Sigmoid colon (tissue), 7 donors: ENCODE data around the gene KRT3. TPM values are rescaled to one million over a fixed set of nuclear protein-coding genes. Genes with fewer than 3 reads are reported as not detected.

Experiments used
- DNase-seq: peaks from one replicate; pipeline ENCODE4 v3.0.0-alpha.2; 2019
- H3K27ac ChIP-seq, 4 donors: fragments of 200-600 bp; sonication (generic); one replicate each; pipeline ENCODE4 v1.5.1; 2016 to 2019; ENCODE audit warnings: mild to moderate bottlenecking in 1 of 4
- H3K27me3 ChIP-seq, 3 donors: fragments of 200-600 bp; sonication (generic); one replicate each; pipeline ENCODE4 v1.5.1; 2019; ENCODE audit warnings: mild to moderate bottlenecking in 1 of 3
- H3K36me3 ChIP-seq, 4 donors: fragments of 200-600 bp; sonication (generic); one replicate each; pipeline ENCODE4 v1.5.1; 2016 to 2019
- H3K4me1 ChIP-seq, 4 donors: fragments of 200-600 bp; sonication (generic); one replicate each; pipeline ENCODE4 v1.5.1; 2017 to 2019
- H3K4me3 ChIP-seq, 4 donors: fragments of 200-600 bp; sonication (generic); one replicate each; pipeline ENCODE4 v1.5.1; 2017 to 2019; ENCODE audit warnings: mild to moderate bottlenecking in 2 of 4, moderate library complexity in 1 of 4
- H3K9me3 ChIP-seq, 4 donors: fragments of 200-600 bp in 3 of 4; sonication (generic) in 3 of 4; one replicate each; pipeline versions ENCODE4 v1.5.1 to v1.6.1; 2013 to 2019
- CTCF ChIP-seq, 4 experiments: fragments of 450-650 bp in 3 of 4; fragments of 200-600 bp in 1 of 4; IDR thresholded peaks; one replicate each; pipeline ENCODE4 v1.5.1; 2016 to 2019; ENCODE audit warnings: antibody characterized with exemption in 4 of 4, mild to moderate bottlenecking in 3 of 4, moderate library complexity in 2 of 4
- EP300 ChIP-seq, 4 donors: sonication (generic); formaldehyde crosslinking; IDR thresholded peaks; one replicate each; pipeline ENCODE4 v1.6.1; 2017; ENCODE audit warnings: antibody characterized with exemption in 4 of 4
- POLR2A ChIP-seq, 2 donors: fragments of 450-650 bp; IDR thresholded peaks; one replicate each; pipeline ENCODE4 v1.6.1; 2016; ENCODE audit warnings: antibody characterized with exemption in 2 of 2, mild to moderate bottlenecking in 2 of 2, moderate library complexity in 2 of 2
- POLR2AphosphoS5 ChIP-seq, 4 donors: sonication (generic); formaldehyde crosslinking; IDR thresholded peaks; one replicate each; pipeline ENCODE4 v1.6.1; 2017; ENCODE audit warnings: antibody characterized with exemption in 4 of 4
- WGBS, 2 donors: extraction: QIAGEN DNeasy Blood & Tissue Kit; methylation state at CpG; one replicate each; pipeline ENCODE4 v1.1.7; 2013; 5-methylcytosine and 5-hydroxymethylcytosine counted together
- intact Hi-C: fragments of 100-400 bp; cut with DNase I; formaldehyde crosslinking; loops from one replicate; pipeline ENCODE4 v1.15.1; 2023
- polyA plus RNA-seq, 3 donors: library from polyadenylated mRNA; stranded (reverse); fragments of 200-250 nt; gene quantifications; one replicate each; pipeline ENCODE4 v1.2.3, GENCODE V29; 2013
- total RNA-seq, 4 donors: library from RNA; depleted of rRNA; stranded (reverse); fragments of >200 nt; gene quantifications; one replicate each; pipeline ENCODE4 v1.1.0, GENCODE V29; 2016
- donor health status: healthy with polysubstance abuse.
- donor health status: Bipolar disorder and iron deficiency.
- donor health status: healthy.

KRT3 gene
- total and polyA plus RNA-seq, 7 donors = not detected

- H3K36me3 ChIP-seq = no peaks in the 10 kb centered on the region
- 90 to 91% methylated on average over 8 of the region's 8 CpGs for WGBS, 2 donors
- H3K27me3 ChIP-seq = no peaks in the 10 kb centered on the region
- intact Hi-C loops = no loop called here
- no peak overlapping the region for H3K27ac ChIP-seq
- no peaks in the 10 kb centered on the region for H3K9me3 ChIP-seq
- no peaks in the 10 kb centered on the region for H3K4me1 ChIP-seq
- no peak overlapping the region for H3K4me3 ChIP-seq
- no peak for DNase-seq
- TF ChIP-seq POLR2AphosphoS5 (IDR thresholded peaks at IDR 0.05) (no peak), EP300 (IDR thresholded peaks at IDR 0.05) (no peak), POLR2A (IDR thresholded peaks at IDR 0.05) (no peak), CTCF (IDR thresholded peaks at IDR 0.05) (no peak)
These were observed 12.8 kb upstream of the KRT3 start for GRCh38 chr12:52808573-52809160.

GRCh38 chr12:52807544-52808470 is 11.9 kb upstream of the KRT3 start:
- H3K27ac ChIP-seq = no peak overlapping the region
- WGBS, 2 donors = 84 to 86% methylated on average over 16 of the region's 16 CpGs
- H3K4me3 ChIP-seq = no peak overlapping the region
- no peak for TF ChIP-seq POLR2A (IDR thresholded peaks at IDR 0.05)
- no peak for TF ChIP-seq EP300 (IDR thresholded peaks at IDR 0.05)
- TF ChIP-seq POLR2AphosphoS5 (IDR thresholded peaks at IDR 0.05) = no peak
- no peak for TF ChIP-seq CTCF (IDR thresholded peaks at IDR 0.05)
- H3K4me1 ChIP-seq = no peaks in the 10 kb centered on the region
- no peak for DNase-seq
- intact Hi-C loops = no loop called here
- H3K36me3 ChIP-seq = no peaks in the 10 kb centered on the region
- no peaks in the 10 kb centered on the region for H3K27me3 ChIP-seq
- no peaks in the 10 kb centered on the region for H3K9me3 ChIP-seq

- intact Hi-C loops = no loop called here
These were observed 11.1 kb upstream of the KRT3 start for GRCh38 chr12:52806821-52807543.

More at GRCh38 chr12:52806821-52807543, 11.1 kb upstream of the KRT3 start:
- no peaks in the 10 kb centered on the region for H3K4me1 ChIP-seq
- no peaks in the 10 kb centered on the region for H3K36me3 ChIP-seq
- no peak for DNase-seq
- H3K27ac ChIP-seq = no peak overlapping the region
- no peak for TF ChIP-seq EP300 (IDR thresholded peaks at IDR 0.05)
- TF ChIP-seq POLR2A (IDR thresholded peaks at IDR 0.05) = no peak
- TF ChIP-seq CTCF (IDR thresholded peaks at IDR 0.05) = no peak
- TF ChIP-seq POLR2AphosphoS5 (IDR thresholded peaks at IDR 0.05) = no peak
- no peak overlapping the region for H3K4me3 ChIP-seq
- no peaks in the 10 kb centered on the region for H3K9me3 ChIP-seq
- WGBS, 2 donors = 87 to 89% methylated on average over 11 of the region's 11 CpGs
- no peaks in the 10 kb centered on the region for H3K27me3 ChIP-seq
